Testis (tissue), 3 donors: ENCODE measurements around the gene MIER3. TPM values are rescaled to one million over a fixed set of nuclear protein-coding genes. Genes with fewer than 3 reads are reported as not detected.
"Not testable (repeated sequence)": the region's sequence is repeated elsewhere in the genome, so short reads cannot be mapped to it uniquely, and the experiment has no call there.

Experiments
- DNase-seq: peaks from one replicate; pipeline ENCODE4 v3.0.0-alpha.2; 2019
- H3K27ac ChIP-seq, 2 donors: fragments of 200-600 bp; sonication (generic); one replicate each; pipeline ENCODE4 v1.5.1; 2019
- H3K27me3 ChIP-seq: fragments of 200-600 bp; sonication (generic); one replicate; pipeline ENCODE4 v1.5.1; 2019
- H3K36me3 ChIP-seq: fragments of 200-600 bp; sonication (generic); one replicate; pipeline ENCODE4 v1.5.1; 2017; ENCODE audit warnings: low read depth; ENCODE audit errors: missing control alignments
- H3K4me1 ChIP-seq: fragments of 200-600 bp; sonication (generic); one replicate; pipeline ENCODE4 v1.5.1; 2019
- H3K4me3 ChIP-seq, 2 donors: fragments of 200-600 bp; sonication (generic); one replicate each; pipeline ENCODE4 v1.5.1; 2017 to 2019
- H3K9me3 ChIP-seq: fragments of 200-600 bp; sonication (generic); one replicate; pipeline ENCODE4 v1.5.1; 2017
- POLR2A ChIP-seq: fragments of 450-650 bp; IDR thresholded peaks from one replicate; pipeline ENCODE4 v1.6.1; 2017; ENCODE audit warnings: antibody characterized with exemption, mild to moderate bottlenecking, moderate library complexity
- WGBS, 2 donors: methylation state at CpG; one replicate each; pipeline ENCODE4 v1.1.5; 2018; 5-methylcytosine and 5-hydroxymethylcytosine counted together
- intact Hi-C: fragments of 100-400 bp; cut with DNase I; formaldehyde crosslinking; loops from one replicate; pipeline ENCODE4 v1.15.1; 2023; ENCODE audit warnings: low total_unique reads
- polyA plus RNA-seq: library from polyadenylated mRNA; stranded (reverse); fragments of 350-450 nt; fragmentation: Illumina TruSeq; extraction: RNeasy Lipid Tissue Mini Kit (QIAGEN cat#74804); gene quantifications from one replicate; pipeline ENCODE4 v1.2.3, GENCODE V29; 2014; ENCODE audit warnings: low read depth, low replicate concordance; ENCODE audit not compliant: insufficient read depth
- total RNA-seq, 2 donors: library from RNA; depleted of rRNA; stranded (reverse); fragments of >200 nt; gene quantifications; one replicate each; pipeline ENCODE4 v1.2.3, GENCODE V29; 2016
- TF ChIP-seq, protein P1 (sequence below), 3 experiments: fragments of 450-650 bp in 2 of 3; fragments of 200-600 bp in 1 of 3; sonication (generic) in 1 of 3; IDR thresholded peaks; one replicate each; pipeline ENCODE4 v1.5.1; 2016 to 2019; ENCODE audit warnings: antibody characterized with exemption in 3 of 3, mild to moderate bottlenecking in 2 of 3, moderate library complexity in 1 of 3

MIER3 gene
- total and polyA plus RNA-seq, 3 donors from 2014 or later: 27.8 to 71.6 (median 68.7) TPM

DNA sequence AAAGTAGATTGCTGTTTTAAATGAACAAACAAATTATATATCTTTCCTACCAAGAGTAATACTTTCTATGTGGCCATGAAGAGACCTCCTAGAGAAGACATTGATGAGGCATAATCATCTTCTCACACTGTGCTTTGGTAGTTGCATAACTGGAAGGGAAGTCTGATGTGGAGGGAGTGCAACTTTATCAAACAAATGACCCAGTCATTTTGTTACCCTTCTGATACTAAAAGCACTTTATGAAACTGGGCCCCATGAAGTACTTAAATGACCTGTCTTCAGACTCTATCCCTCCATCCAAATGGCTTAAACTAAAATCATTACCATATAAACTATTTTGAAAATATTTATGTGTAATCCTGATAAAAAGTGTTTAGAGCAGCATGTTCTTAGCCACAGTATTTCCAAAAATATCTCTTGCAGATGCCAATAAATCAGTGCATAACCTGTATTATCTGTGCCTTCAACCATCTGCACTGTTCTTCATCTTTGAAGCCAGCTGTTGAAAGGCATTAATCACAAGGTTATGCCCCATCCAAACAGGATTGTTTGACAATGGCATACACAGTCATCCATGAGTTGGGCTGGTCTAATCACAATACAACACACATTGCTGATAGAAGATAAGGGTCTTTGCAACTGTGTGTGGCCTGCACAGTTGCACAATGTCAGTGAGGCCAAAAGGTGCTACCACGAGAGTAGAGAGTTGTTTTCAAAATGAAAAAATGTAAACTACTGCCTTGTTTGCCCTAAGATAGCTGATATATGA is 31.9 kb upstream of the MIER3 start:
- H3K4me3 ChIP-seq: no peak overlapping the region
- H3K27me3 ChIP-seq: no peaks in the 10 kb centered on the region
- no peaks in the 10 kb centered on the region for H3K9me3 ChIP-seq
- intact Hi-C loops: no loop called here
- WGBS, 2 donors: 41 to 50% methylated on average over 1 of the region's 1 CpG
- H3K4me1 ChIP-seq: no peaks in the 10 kb centered on the region
- TF ChIP-seq, protein P1, sequence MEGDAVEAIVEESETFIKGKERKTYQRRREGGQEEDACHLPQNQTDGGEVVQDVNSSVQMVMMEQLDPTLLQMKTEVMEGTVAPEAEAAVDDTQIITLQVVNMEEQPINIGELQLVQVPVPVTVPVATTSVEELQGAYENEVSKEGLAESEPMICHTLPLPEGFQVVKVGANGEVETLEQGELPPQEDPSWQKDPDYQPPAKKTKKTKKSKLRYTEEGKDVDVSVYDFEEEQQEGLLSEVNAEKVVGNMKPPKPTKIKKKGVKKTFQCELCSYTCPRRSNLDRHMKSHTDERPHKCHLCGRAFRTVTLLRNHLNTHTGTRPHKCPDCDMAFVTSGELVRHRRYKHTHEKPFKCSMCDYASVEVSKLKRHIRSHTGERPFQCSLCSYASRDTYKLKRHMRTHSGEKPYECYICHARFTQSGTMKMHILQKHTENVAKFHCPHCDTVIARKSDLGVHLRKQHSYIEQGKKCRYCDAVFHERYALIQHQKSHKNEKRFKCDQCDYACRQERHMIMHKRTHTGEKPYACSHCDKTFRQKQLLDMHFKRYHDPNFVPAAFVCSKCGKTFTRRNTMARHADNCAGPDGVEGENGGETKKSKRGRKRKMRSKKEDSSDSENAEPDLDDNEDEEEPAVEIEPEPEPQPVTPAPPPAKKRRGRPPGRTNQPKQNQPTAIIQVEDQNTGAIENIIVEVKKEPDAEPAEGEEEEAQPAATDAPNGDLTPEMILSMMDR (IDR thresholded peaks at IDR 0.05): no peak
- H3K36me3 ChIP-seq: no peaks in the 10 kb centered on the region
- no peak for DNase-seq
- H3K27ac ChIP-seq: no peak overlapping the region

GRCh38 chr5:56981548-56982315 is 29.8 kb upstream of the MIER3 start:
- DNase-seq: no peak
- Histone ChIP-seq H3K27me3 (no peaks in the 10 kb centered on the region), H3K9me3 (no peaks in the 10 kb centered on the region), H3K4me3 (no peak overlapping the region), H3K4me1 (no peaks in the 10 kb centered on the region), H3K36me3 (no peaks in the 10 kb centered on the region), H3K27ac (no peak overlapping the region)
- TF ChIP-seq, protein P1 (IDR thresholded peaks at IDR 0.05): no peak
- no peak for TF ChIP-seq POLR2A
- intact Hi-C loops: no loop called here
- 83 to 88% methylated on average over 4 of the region's 4 CpGs for WGBS, 2 donors

DNA sequence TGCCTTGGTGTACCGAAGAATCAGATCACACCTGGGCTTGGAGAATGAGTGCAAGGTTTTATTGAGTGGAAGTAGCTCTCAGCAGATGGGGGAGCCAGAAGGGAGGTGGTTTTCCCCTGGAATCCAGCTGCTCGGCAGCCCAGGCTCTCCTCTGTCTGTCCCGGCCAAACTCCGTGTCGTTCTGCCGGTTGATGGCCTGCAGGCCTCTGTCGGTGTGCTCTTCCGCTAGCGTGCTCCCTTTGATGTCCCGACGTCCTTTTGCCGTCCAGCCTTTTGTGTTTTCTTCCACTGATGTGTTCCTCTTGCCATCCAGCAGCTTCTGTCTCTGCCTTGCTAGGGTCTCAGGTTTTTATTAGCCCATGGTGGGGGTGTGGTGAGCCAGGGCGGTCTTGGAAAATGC is 28.0 kb upstream of the MIER3 start:
- Histone ChIP-seq H3K27ac (no peak overlapping the region), H3K4me3 (no peak overlapping the region), H3K36me3 (no peaks in the 10 kb centered on the region), H3K4me1 (no peaks in the 10 kb centered on the region), H3K27me3 (no peaks in the 10 kb centered on the region), H3K9me3 (no peaks in the 10 kb centered on the region)
- intact Hi-C loops: no loop called here
- TF ChIP-seq, protein P1 (IDR thresholded peaks at IDR 0.05): no peak
- no peak for TF ChIP-seq POLR2A
- DNase-seq: no peak
- WGBS, 2 donors: 66 to 81% methylated on average over 13 of the region's 13 CpGs

GRCh38 chr5:56979526-56979925 is 27.6 kb upstream of the MIER3 start:
- H3K27ac ChIP-seq, H3K4me3 ChIP-seq, DNase-seq, intact Hi-C loops, H3K9me3 ChIP-seq, H3K27me3 ChIP-seq, H3K36me3 ChIP-seq, H3K4me1 ChIP-seq: not testable (repeated sequence)
- WGBS, 2 donors: 60 to 65% methylated on average over 5 of the region's 5 CpGs

- no peaks in the 10 kb centered on the region for H3K27me3 ChIP-seq
Observed at GRCh38 chr5:56977822-56978221, 25.9 kb upstream of the MIER3 start.

More at GRCh38 chr5:56977822-56978221, 25.9 kb upstream of the MIER3 start:
- H3K36me3 ChIP-seq: no peaks in the 10 kb centered on the region
- no peak for DNase-seq
- no peak overlapping the region for H3K4me3 ChIP-seq
- TF ChIP-seq POLR2A: no peak
- TF ChIP-seq, protein P1 (IDR thresholded peaks at IDR 0.05): no peak
- 74 to 80% methylated on average over 2 of the region's 2 CpGs for WGBS, 2 donors
- no peaks in the 10 kb centered on the region for H3K9me3 ChIP-seq
- H3K27ac ChIP-seq: no peak overlapping the region
- intact Hi-C loops: no loop called here
- no peaks in the 10 kb centered on the region for H3K4me1 ChIP-seq
